ENCODE measurements around the gene TRIM67. TPM values are rescaled to one million over a fixed set of nuclear protein-coding genes. Genes with fewer than 3 reads are reported as not detected.

Gene TRIM67
- total and polyA plus RNA-seq, 2 experiments from 2014 or later, result not detected

DNA sequence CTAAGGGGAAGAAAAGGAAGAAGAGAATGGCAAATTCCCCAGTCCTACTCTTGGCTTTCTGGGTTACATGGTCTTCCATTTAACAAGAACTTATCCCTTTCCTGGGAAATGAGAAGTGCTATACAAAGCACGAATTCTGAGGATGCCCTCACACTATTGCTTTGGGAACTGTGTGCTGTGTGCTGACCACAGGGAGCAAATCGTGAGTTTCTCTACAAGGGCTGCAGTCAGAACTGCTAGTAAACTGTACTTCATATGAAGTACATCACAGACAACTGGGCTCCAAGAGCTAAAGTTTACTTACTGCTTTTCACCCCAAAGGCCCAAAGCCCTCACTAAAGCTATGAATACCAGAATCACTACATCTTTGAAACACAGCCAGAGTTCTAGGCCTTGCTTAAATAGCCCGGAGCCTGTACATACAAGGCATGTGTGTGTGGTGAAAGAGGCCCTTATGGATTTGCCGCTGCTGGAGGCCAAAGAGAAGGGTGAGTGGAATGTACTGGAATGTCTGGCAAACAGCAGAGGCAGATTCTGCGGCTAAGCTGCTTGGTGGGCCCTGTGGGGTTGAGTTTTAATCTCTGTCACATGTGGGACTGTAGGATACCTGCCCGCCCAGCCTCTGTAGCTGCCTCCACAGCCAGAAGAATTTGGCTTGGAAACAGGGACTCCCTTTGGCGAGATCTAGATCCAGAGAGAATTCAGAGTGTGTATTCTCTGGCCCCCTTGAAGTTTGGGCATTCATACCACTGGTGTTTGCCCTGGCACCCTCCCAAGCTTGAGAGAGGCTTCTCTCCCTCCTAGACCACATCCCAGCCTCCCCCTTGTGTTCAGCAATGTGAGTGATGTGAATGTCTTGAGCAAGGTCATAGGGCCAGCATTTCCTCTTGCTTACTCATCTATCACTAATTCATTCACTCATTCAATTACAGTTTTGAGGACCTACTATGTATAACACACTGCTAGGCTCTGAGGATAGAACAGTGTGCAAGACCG is 21.9 kb upstream of the TRIM67 start:
- no peaks in the 10 kb centered on the region for H3K9me2 ChIP-seq (ENCODE audit: insufficient read depth)
- no peaks in the 10 kb centered on the region for H3K9me3 ChIP-seq (ENCODE audit: low read depth)
- peak overlapping the region; percentile 57 for H3K27ac ChIP-seq
- no peak for TF ChIP-seq EZH2 (IDR thresholded peaks at IDR 0.05; ENCODE audit: insufficient read depth, poor library complexity, severe bottlenecking)
- no peak for TF ChIP-seq EZH2phosphoT487 (IDR thresholded peaks at IDR 0.05; ENCODE audit: insufficient read depth, low read depth)
- in situ Hi-C loops (cut with MboI), result no loop called here
- no peaks in the 10 kb centered on the region for H3K79me2 ChIP-seq (ENCODE audit: insufficient read depth)
- peaks cover 18% of the 10 kb centered on the region for H3K4me1 ChIP-seq (ENCODE audit: insufficient read depth)
- H3F3A ChIP-seq (ENCODE audit: insufficient read depth), result peaks cover 11% of the 10 kb centered on the region; the same call in 1 of the 2 replicates
- no peaks in the 10 kb centered on the region for H3K36me3 ChIP-seq (ENCODE audit: low read depth)
- H3K4me3 ChIP-seq, result no peak overlapping the region
- no peak overlapping the region for H2AFZ ChIP-seq
- 9 to 10% methylated on average over 8 of the region's 8 CpGs for WGBS, 2 experiments (ENCODE audit: low coverage in 1 of 2, low lambda C conversion rate in 2 of 2, missing lambda C conversion rate in 2 of 2)
- peak overlapping the region; percentile 34 for H3K4me2 ChIP-seq (ENCODE audit: unreplicated experiment)
- no peaks in the 10 kb centered on the region for H3K27me3 ChIP-seq (replicated peaks; ENCODE audit: insufficient read depth)
- H3K9ac ChIP-seq, result peak overlapping the region; percentile 14
- H4K20me1 ChIP-seq (ENCODE audit: insufficient read depth), result no peaks in the 10 kb centered on the region
- DNase-seq, result peak; percentile 74

DNA sequence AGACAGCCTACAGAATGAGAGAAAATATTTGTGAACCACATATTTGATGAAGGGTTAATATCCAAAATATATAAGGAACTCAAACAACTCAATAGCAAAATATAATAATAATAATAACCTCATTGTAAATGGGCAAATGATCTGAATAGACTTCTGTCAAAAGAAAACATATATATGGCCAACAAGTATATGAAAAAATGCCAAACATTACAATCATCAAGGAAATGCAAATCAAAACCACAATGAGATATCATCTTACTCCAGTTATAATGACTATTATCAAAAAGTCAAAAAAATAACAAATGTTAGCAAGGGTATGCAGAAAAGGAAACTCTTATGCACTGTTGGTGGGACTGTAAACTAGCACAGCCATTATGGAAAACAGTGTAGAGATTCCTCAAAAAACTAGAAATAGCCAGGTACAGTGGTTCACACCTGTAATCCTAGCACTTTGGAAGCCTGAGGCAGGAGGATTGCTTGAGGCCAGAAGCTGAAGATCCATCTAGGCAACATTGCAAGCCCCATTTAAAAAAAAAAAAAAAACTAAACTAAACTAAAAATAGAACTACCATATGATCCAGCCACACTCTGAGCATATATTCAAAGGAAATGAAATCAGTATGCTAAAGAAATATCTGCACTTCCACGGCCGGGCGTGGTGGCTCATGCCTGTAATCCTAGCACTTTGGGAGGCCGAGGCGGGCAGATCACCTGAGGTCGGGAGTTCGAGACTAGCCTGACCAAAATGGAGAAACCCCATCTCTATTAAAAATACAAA is 17.3 kb upstream of the TRIM67 start:
- DNase-seq, result no peak
- no peaks in the 10 kb centered on the region for H3K79me2 ChIP-seq (ENCODE audit: insufficient read depth)
- no peaks in the 10 kb centered on the region for H4K20me1 ChIP-seq (ENCODE audit: insufficient read depth)
- H3K9me3 ChIP-seq (ENCODE audit: low read depth), result no peaks in the 10 kb centered on the region
- H3F3A ChIP-seq (ENCODE audit: insufficient read depth), result peaks cover 8% of the 10 kb centered on the region; the same call in 1 of the 2 replicates
- WGBS, 2 experiments (ENCODE audit: low coverage in 1 of 2, low lambda C conversion rate in 2 of 2, missing lambda C conversion rate in 2 of 2), result 15 to 24% methylated on average over 7 of the region's 7 CpGs
- peaks cover 8% of the 10 kb centered on the region for H3K4me1 ChIP-seq (ENCODE audit: insufficient read depth)
- TF ChIP-seq EZH2phosphoT487 (IDR thresholded peaks at IDR 0.05; ENCODE audit: insufficient read depth, low read depth), result no peak
- TF ChIP-seq EZH2 (IDR thresholded peaks at IDR 0.05; ENCODE audit: insufficient read depth, poor library complexity, severe bottlenecking), result no peak
- H3K9ac ChIP-seq, result no peak overlapping the region
- no peak overlapping the region for H3K27ac ChIP-seq
- H3K27me3 ChIP-seq (replicated peaks; ENCODE audit: insufficient read depth), result no peaks in the 10 kb centered on the region
- H3K36me3 ChIP-seq (ENCODE audit: low read depth), result no peaks in the 10 kb centered on the region
- H3K4me2 ChIP-seq (ENCODE audit: unreplicated experiment), result no peak overlapping the region
- in situ Hi-C loops (cut with MboI), result no loop called here
- H3K9me2 ChIP-seq (ENCODE audit: insufficient read depth), result no peaks in the 10 kb centered on the region
- no peak overlapping the region for H3K4me3 ChIP-seq
- no peak overlapping the region for H2AFZ ChIP-seq

GRCh38 chr1:231147896-231148295 is 14.0 kb upstream of the TRIM67 start:
- Histone ChIP-seq H3K4me2 (ENCODE audit: unreplicated experiment) (no peak overlapping the region), H4K20me1 (ENCODE audit: insufficient read depth) (no peaks in the 10 kb centered on the region), H3K36me3 (ENCODE audit: low read depth) (no peaks in the 10 kb centered on the region), H3K4me1 (ENCODE audit: insufficient read depth) (no peaks in the 10 kb centered on the region), H3K9me3 (ENCODE audit: low read depth) (no peaks in the 10 kb centered on the region), H3K27me3 (replicated peaks; ENCODE audit: insufficient read depth) (no peaks in the 10 kb centered on the region), H3K79me2 (ENCODE audit: insufficient read depth) (no peaks in the 10 kb centered on the region), H2AFZ (no peak overlapping the region), H3F3A (ENCODE audit: insufficient read depth) (no peaks in the 10 kb centered on the region), H3K9me2 (ENCODE audit: insufficient read depth) (no peaks in the 10 kb centered on the region), H3K27ac (no peak overlapping the region), H3K9ac (no peak overlapping the region), H3K4me3 (no peak overlapping the region)
- TF ChIP-seq EZH2phosphoT487 (IDR thresholded peaks at IDR 0.05; ENCODE audit: insufficient read depth, low read depth), result no peak
- TF ChIP-seq EZH2 (IDR thresholded peaks at IDR 0.05; ENCODE audit: insufficient read depth, poor library complexity, severe bottlenecking), result no peak
- WGBS, 2 experiments (ENCODE audit: low coverage in 1 of 2, low lambda C conversion rate in 2 of 2, missing lambda C conversion rate in 2 of 2), result 19 to 24% methylated on average over 3 of the region's 3 CpGs
- in situ Hi-C loops (cut with MboI), result no loop called here
- no peak for DNase-seq

- TF ChIP-seq EZH2phosphoT487 (IDR thresholded peaks at IDR 0.05; ENCODE audit: insufficient read depth, low read depth) (no peak), EZH2 (IDR thresholded peaks at IDR 0.05; ENCODE audit: insufficient read depth, poor library complexity, severe bottlenecking) (no peak)
- no peaks in the 10 kb centered on the region for H3K9me2 ChIP-seq (ENCODE audit: insufficient read depth)
- H4K20me1 ChIP-seq (ENCODE audit: insufficient read depth), result no peaks in the 10 kb centered on the region
- H3K4me2 ChIP-seq (ENCODE audit: unreplicated experiment), result no peak overlapping the region
- no peak overlapping the region for H3K27ac ChIP-seq
- H2AFZ ChIP-seq, result no peak overlapping the region
- no peak overlapping the region for H3K4me3 ChIP-seq
- H3K27me3 ChIP-seq (replicated peaks; ENCODE audit: insufficient read depth), result no peaks in the 10 kb centered on the region; the same call in 1 of the 2 replicates
- no peaks in the 10 kb centered on the region for H3K36me3 ChIP-seq (ENCODE audit: low read depth)
- no peak for DNase-seq
- H3K4me1 ChIP-seq (ENCODE audit: insufficient read depth), result no peaks in the 10 kb centered on the region
- H3F3A ChIP-seq (ENCODE audit: insufficient read depth), result no peaks in the 10 kb centered on the region
- H3K79me2 ChIP-seq (ENCODE audit: insufficient read depth), result no peaks in the 10 kb centered on the region
- H3K9me3 ChIP-seq (ENCODE audit: low read depth), result no peaks in the 10 kb centered on the region
- H3K9ac ChIP-seq, result no peak overlapping the region
- WGBS, 2 experiments (ENCODE audit: low coverage in 1 of 2, low lambda C conversion rate in 2 of 2, missing lambda C conversion rate in 2 of 2), result 0% methylated on average over 1 of the region's 1 CpG
- in situ Hi-C loops (cut with MboI), result no loop called here
These were observed 10.0 kb upstream of the TRIM67 start for GRCh38 chr1:231151811-231152210.
